Renal cortical epithelial cell (primary cell): ENCODE results near the gene COMT. TPM values are rescaled to one million over a fixed set of nuclear protein-coding genes. Genes with fewer than 3 reads are reported as not detected.
"Not testable (repeated sequence)": the region's sequence is repeated elsewhere in the genome, so short reads cannot be mapped to it uniquely, and the experiment has no call there.

Source experiments
- DNase-seq: peaks from one replicate; pipeline ENCODE4 v3.0.0-alpha.2; 2011; ENCODE audit warnings: low read depth
- total RNA-seq: library from RNA; depleted of rRNA; stranded (reverse); fragments of >200 nt; gene quantifications from 2 replicates; pipeline ENCODE4 v1.2.3, GENCODE V29; 2014

Gene COMT
- 246 and 480 TPM in 2 replicates for total RNA-seq

DNA sequence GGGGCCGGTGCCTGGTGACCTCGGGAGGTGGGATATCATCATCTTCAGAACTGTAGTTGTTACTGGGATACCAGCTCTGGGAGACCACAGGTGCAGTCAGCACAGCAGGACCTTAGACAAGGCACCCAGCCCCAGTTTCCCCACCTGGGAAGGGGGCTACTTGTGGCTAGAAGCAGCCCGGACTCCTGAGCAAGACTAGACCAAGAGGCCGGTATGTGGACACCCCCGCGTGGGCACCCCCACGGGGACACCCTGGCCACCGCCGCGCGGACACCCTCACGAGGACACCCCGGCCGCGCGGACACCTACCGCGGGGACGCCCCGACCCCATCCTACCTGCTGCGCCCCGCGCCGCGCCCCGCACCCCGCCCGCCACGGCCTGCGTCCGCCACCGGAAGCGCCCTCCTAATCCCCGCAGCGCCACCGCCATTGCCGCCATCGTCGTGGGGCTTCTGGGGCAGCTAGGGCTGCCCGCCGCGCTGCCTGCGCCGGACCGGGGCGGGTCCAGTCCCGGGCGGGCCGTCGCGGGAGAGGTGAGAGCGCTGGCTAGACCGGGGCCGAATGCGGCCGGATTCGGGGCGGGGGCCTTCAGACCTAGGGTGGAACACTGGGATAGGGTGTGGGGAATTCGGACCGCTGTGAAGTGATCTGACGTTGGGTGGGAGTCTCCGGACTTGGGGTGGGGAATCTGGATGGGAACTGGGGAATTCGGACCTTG is at the start of gene COMT, which contains the start of gene TXNRD2:
COMT (plus strand) TSS at position 408 of the 718 bp plus-strand sequence. CDS start 20,755 bp downstream, outside the sequence.
TXNRD2 (minus strand) TSS at position 454 of the 718 bp plus-strand sequence; CDS start at position 439, 15 bp downstream.
- peak; percentile 15 for DNase-seq

GRCh38 chr22:19892257-19892879 is 49.2 kb upstream of the COMT start:
- DNase-seq: no peak

DNA sequence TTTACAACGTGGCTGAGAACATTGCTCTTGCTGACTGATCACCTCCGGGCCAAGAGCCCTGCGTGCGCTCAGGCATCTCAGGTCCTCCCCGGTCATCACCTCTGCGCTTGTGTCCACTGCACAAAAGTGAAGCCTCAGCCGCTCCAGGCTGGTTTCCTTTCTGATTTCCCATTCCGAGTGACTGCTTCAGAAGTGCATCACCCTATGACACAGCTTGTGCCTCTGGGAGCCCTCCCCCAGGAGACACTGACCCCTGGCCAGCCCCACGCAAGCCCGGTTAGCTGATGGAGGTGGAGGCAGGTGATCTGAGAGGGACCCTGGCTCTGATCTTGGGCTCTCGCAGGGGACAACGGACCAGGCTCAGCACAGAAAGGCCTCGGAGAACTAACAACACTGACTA is 48.6 kb upstream of the COMT start:
- peak; percentile 9 for DNase-seq

GRCh38 chr22:19893363-19893762 is 48.2 kb upstream of the COMT start:
- DNase-seq: no peak

DNA sequence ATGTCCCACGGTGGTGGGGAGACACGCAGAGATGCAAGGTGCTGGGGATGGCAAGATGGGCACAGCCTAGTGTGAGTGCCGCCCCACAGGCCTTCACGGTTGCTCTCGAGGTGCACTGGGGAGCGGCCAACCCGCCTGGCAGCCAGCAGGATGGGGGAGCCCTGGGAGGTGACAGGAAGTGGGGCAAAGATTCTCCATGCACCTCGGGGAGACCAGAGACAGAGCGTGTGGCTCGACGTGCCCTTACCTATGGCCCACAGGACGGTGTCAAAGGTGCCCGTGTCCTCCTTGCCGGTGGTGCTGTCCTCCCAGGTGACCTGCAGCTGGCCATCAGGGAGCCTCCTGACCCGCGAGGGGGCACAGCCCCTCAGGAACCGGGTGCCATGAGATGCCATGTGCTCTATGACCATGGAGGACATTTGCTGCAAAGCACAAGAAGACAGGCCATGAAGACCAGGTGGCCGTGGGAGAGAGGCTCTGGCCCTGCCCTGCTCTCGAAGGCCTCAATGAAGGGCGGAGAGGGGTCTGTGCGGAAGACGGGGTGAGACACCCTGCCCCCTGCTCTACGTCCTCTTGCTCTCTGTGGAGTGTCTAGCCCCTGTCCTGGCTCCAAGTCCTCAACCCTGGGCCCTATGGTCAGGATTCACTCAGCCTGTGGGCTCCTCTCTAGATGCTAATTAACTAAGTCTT is 46.3 kb upstream of the COMT start:
- no peak for DNase-seq

GRCh38 chr22:19896665-19897355 is 44.8 kb upstream of the COMT start:
- no peak for DNase-seq

DNA sequence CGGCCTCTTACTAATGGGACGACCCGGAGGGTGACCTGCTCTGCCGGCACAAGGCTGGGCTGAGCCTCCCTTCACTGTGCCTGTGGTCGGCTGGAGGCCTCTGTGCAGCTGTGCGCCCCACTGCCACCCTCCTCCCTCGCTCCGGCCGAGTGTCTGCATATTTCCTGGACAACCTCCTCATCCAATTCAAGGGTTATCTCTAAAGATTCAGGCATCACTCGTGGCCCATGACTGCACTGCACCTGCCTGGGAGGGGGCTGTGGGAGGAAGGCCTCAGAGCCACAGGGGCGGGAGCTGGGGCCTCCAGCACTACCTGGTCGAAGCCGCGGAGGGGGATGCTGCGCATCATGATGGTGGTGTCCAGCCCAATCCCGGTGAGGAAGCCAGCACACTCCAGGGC is 43.8 kb upstream of the COMT start:
- no peak for DNase-seq

DNA sequence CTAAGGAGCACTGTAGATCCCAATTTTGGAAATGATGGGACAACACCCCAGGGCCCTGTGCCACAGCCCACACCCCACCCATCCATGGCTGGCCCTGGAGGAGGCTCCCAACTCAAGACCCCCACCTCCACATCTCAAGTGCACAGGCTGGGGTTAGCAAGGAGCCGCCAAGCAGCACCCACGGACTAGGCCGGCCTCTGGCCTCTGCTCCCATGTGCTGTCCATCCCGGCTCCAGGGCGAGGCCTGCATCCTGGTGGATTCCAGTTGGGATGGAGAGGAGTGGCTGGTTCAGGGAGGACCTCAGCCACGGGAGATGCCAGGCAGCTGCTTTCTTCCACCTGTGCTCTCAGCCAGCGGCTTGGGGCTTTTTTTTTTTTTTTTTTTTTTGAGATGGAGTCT is 43.4 kb upstream of the COMT start:
- DNase-seq: no peak

GRCh38 chr22:19898831-19899567 is 42.6 kb upstream of the COMT start:
- DNase-seq: no peak

DNA sequence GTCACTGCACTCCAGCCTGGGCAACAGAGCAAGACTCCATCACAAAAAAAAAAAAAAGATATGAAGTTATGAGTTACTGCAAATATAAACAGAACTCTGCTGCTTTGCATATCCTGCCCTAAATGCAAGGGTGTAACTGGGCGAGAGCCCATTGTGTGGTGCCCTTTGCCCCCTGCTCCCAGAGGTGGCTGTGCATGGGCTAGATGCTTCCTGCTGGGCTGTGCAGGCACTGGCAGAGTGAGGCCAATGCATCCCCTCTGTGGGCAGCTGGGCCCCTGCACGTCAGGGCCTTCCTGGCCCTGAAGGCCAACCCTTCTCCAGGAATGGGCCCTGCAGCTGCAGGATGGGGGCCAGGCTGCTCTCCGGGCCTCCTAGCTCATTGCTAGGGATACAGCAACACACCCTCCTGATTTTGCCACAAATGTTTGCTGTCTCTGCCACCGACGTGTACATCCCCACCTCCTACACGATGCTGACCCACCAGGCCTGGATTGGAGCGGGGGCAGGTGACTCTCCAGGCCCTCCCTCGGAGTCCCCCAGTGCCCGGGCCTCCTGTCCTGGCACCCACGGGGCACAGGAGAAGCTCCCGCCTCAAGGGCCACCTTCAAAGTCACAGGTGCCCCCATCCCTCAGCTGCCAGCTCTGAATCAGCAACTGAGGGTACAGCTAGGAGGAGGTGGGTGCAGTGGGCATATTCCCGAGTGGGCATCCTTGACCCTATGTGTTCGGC is 40.7 kb upstream of the COMT start:
- no peak for DNase-seq

GRCh38 chr22:19901577-19902244 is 39.9 kb upstream of the COMT start:
- no peak for DNase-seq

GRCh38 chr22:19902245-19902715 is 39.3 kb upstream of the COMT start:
- no peak for DNase-seq

GRCh38 chr22:19903031-19903430 is 38.5 kb upstream of the COMT start:
- no peak for DNase-seq

DNA sequence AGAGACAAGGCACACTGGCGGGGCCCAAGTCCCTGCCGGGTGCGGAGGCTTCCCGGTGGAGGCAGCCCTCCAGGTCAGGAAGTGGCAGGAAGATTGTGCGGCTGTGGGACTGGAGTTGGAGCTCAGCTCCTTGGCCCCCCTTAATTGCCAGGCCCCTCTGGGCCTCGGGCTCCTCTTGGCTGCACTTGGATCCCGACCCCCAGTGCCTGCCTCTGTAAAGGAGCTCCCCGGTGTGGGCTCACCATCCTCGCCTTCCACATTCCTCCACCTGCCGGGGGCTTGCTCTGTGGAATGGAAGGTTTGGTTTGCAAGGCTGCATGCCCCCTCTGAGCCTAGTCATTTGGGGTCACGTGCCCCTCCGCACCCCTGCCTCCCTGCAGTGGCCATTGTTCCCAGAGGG is 38.1 kb upstream of the COMT start:
- DNase-seq: no peak

- no peak for DNase-seq
These were observed 37.3 kb upstream of the COMT start for GRCh38 chr22:19904174-19904856.

- DNase-seq: no peak
These were observed 36.6 kb upstream of the COMT start for GRCh38 chr22:19904935-19905334.

DNA sequence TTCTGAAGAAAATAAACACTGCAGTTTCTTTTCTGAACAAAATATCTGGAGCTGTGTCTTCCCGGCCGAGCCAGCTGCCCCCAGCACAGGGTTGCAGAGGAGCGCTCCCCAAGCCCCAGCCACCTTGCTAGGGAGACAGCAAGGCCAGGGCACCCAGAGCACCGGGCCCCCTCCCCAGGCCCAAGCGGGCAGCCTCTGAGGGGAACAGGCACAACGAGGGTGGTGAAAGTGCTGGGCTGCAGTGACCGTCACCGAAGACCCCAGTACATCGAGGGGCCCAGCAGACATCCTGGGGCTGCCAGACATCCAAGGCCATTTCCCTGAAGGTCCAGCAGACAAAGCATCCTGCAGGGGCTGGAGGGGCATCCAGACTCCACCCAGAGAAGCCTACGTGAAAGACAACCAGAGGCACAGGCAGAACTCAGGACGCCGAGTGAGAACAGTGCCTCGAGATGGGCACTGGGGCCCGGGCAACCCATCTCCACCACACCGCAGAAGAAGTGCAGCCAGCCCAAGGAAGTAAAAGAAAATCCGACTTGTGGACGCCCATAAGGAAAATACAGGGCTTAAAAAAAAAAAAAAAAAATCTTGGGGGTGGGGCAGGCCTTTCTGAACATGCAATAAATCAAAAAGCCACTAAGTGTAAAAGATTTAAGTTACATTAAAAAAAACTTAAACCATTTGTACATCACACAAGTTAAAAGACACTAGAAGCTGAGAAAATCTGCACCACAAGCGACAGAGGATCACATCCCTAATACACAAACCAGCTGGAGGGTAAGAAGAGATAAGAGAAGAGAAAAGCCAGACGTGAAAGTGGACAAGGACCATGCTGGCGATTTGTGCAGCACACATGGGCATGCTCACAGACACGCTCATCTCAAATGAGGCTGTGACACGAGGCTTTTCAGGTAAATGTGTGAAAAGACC is 36.0 kb upstream of the COMT start:
- no peak for DNase-seq

GRCh38 chr22:19906864-19907263 is 34.7 kb upstream of the COMT start:
- not testable (repeated sequence) for DNase-seq
